Measurements from ENCODE around the gene OR14I1. TPM values are rescaled to one million over a fixed set of nuclear protein-coding genes. Genes with fewer than 3 reads are reported as not detected.

The OR14I1 gene
- total RNA-seq = not detected

- H3K9me3 ChIP-seq (ENCODE audit: low read depth, low read length) = no peaks in the 10 kb centered on the region
- H3K4me1 ChIP-seq (ENCODE audit: insufficient read depth, low read length) = no peaks in the 10 kb centered on the region
- no peaks in the 10 kb centered on the region for H3K27me3 ChIP-seq (ENCODE audit: insufficient read depth, low read length)
- no peak within 1 kb of the TSS for H3K4me3 ChIP-seq (ENCODE audit: low read length)
Observed at GRCh38 chr1:248702714-248703113, at the start of gene OR14I1. Gene OR14I1, minus strand, starts transcription at chr1:248702766.

- Histone ChIP-seq H3K27me3 (ENCODE audit: insufficient read depth, low read length) (no peaks in the 10 kb centered on the region), H3K4me1 (ENCODE audit: insufficient read depth, low read length) (peaks cover 4% of the 10 kb centered on the region), H3K9me3 (ENCODE audit: low read depth, low read length) (no peaks in the 10 kb centered on the region), H3K4me3 (ENCODE audit: low read length) (no peak overlapping the region)
Observed at GRCh38 chr1:248751635-248752034, 49.1 kb upstream of the OR14I1 start.

- H3K4me1 ChIP-seq (ENCODE audit: insufficient read depth, low read length) = peaks cover 4% of the 10 kb centered on the region
- no peak overlapping the region for H3K4me3 ChIP-seq (ENCODE audit: low read length)
- no peaks in the 10 kb centered on the region for H3K27me3 ChIP-seq (ENCODE audit: insufficient read depth, low read length)
- no peaks in the 10 kb centered on the region for H3K9me3 ChIP-seq (ENCODE audit: low read depth, low read length)
Observed at GRCh38 chr1:248751142-248751541, 48.6 kb upstream of the OR14I1 start.

GRCh38 chr1:248750496-248750895 lies 47.9 kb upstream of the OR14I1 start:
- Histone ChIP-seq H3K27me3 (ENCODE audit: insufficient read depth, low read length) (no peaks in the 10 kb centered on the region), H3K4me1 (ENCODE audit: insufficient read depth, low read length) (peaks cover 4% of the 10 kb centered on the region), H3K9me3 (ENCODE audit: low read depth, low read length) (no peaks in the 10 kb centered on the region), H3K4me3 (ENCODE audit: low read length) (no peak overlapping the region)

- no peak overlapping the region for H3K4me3 ChIP-seq (ENCODE audit: low read length)
- no peaks in the 10 kb centered on the region for H3K27me3 ChIP-seq (ENCODE audit: insufficient read depth, low read length)
- H3K9me3 ChIP-seq (ENCODE audit: low read depth, low read length) = no peaks in the 10 kb centered on the region
Observed at GRCh38 chr1:248748211-248748610, 45.6 kb upstream of the OR14I1 start.

GRCh38 chr1:248740876-248741275 lies 38.3 kb upstream of the OR14I1 start:
- Histone ChIP-seq H3K4me3 (ENCODE audit: low read length) (no peak overlapping the region), H3K9me3 (ENCODE audit: low read depth, low read length) (no peaks in the 10 kb centered on the region), H3K27me3 (ENCODE audit: insufficient read depth, low read length) (no peaks in the 10 kb centered on the region), H3K4me1 (ENCODE audit: insufficient read depth, low read length) (no peaks in the 10 kb centered on the region)

More at GRCh38 chr1:248748211-248748610, 45.6 kb upstream of the OR14I1 start:
- H3K4me1 ChIP-seq (ENCODE audit: insufficient read depth, low read length) = peaks cover 4% of the 10 kb centered on the region

GRCh38 chr1:248739572-248740205 lies 37.1 kb upstream of the OR14I1 start:
- no peak overlapping the region for H3K4me3 ChIP-seq (ENCODE audit: low read length)
- no peaks in the 10 kb centered on the region for H3K27me3 ChIP-seq (ENCODE audit: insufficient read depth, low read length)

GRCh38 chr1:248737457-248737856 lies 34.9 kb upstream of the OR14I1 start:
- H3K9me3 ChIP-seq (ENCODE audit: low read depth, low read length) = no peaks in the 10 kb centered on the region

More at GRCh38 chr1:248739572-248740205, 37.1 kb upstream of the OR14I1 start:
- H3K4me1 ChIP-seq (ENCODE audit: insufficient read depth, low read length) = no peaks in the 10 kb centered on the region
- no peaks in the 10 kb centered on the region for H3K9me3 ChIP-seq (ENCODE audit: low read depth, low read length)

GRCh38 chr1:248736977-248737376 lies 34.4 kb upstream of the OR14I1 start:
- Histone ChIP-seq H3K4me3 (ENCODE audit: low read length) (no peak overlapping the region), H3K9me3 (ENCODE audit: low read depth, low read length) (no peaks in the 10 kb centered on the region), H3K27me3 (ENCODE audit: insufficient read depth, low read length) (no peaks in the 10 kb centered on the region), H3K4me1 (ENCODE audit: insufficient read depth, low read length) (no peaks in the 10 kb centered on the region)

More at GRCh38 chr1:248737457-248737856, 34.9 kb upstream of the OR14I1 start:
- no peaks in the 10 kb centered on the region for H3K27me3 ChIP-seq (ENCODE audit: insufficient read depth, low read length)
- no peaks in the 10 kb centered on the region for H3K4me1 ChIP-seq (ENCODE audit: insufficient read depth, low read length)
- H3K4me3 ChIP-seq (ENCODE audit: low read length) = no peak overlapping the region

GRCh38 chr1:248733566-248733965 lies 31.0 kb upstream of the OR14I1 start:
- Histone ChIP-seq H3K4me1 (ENCODE audit: insufficient read depth, low read length) (no peaks in the 10 kb centered on the region), H3K27me3 (ENCODE audit: insufficient read depth, low read length) (no peaks in the 10 kb centered on the region), H3K4me3 (ENCODE audit: low read length) (no peak overlapping the region), H3K9me3 (ENCODE audit: low read depth, low read length) (no peaks in the 10 kb centered on the region)

- Histone ChIP-seq H3K4me1 (ENCODE audit: insufficient read depth, low read length) (no peaks in the 10 kb centered on the region), H3K9me3 (ENCODE audit: low read depth, low read length) (no peaks in the 10 kb centered on the region), H3K4me3 (ENCODE audit: low read length) (no peak overlapping the region), H3K27me3 (ENCODE audit: insufficient read depth, low read length) (no peaks in the 10 kb centered on the region)
Observed at GRCh38 chr1:248730507-248731335, 28.2 kb upstream of the OR14I1 start.

- H3K27me3 ChIP-seq (ENCODE audit: insufficient read depth, low read length) = no peaks in the 10 kb centered on the region
- peaks cover 25% of the 10 kb centered on the region for H3K9me3 ChIP-seq (ENCODE audit: low read depth, low read length)
- H3K4me3 ChIP-seq (ENCODE audit: low read length) = no peak overlapping the region
- peaks cover 18% of the 10 kb centered on the region for H3K4me1 ChIP-seq (ENCODE audit: insufficient read depth, low read length)
Observed at GRCh38 chr1:248714248-248714647, 11.7 kb upstream of the OR14I1 start.

GRCh38 chr1:248710305-248710900 lies 7.8 kb upstream of the OR14I1 start:
- Histone ChIP-seq H3K4me3 (ENCODE audit: low read length) (no peak overlapping the region), H3K4me1 (ENCODE audit: insufficient read depth, low read length) (peaks cover 18% of the 10 kb centered on the region), H3K9me3 (ENCODE audit: low read depth, low read length) (peaks cover 18% of the 10 kb centered on the region), H3K27me3 (ENCODE audit: insufficient read depth, low read length) (no peaks in the 10 kb centered on the region)

- Histone ChIP-seq H3K9me3 (ENCODE audit: low read depth, low read length) (no peaks in the 10 kb centered on the region), H3K27me3 (ENCODE audit: insufficient read depth, low read length) (no peaks in the 10 kb centered on the region), H3K4me1 (ENCODE audit: insufficient read depth, low read length) (peaks cover 2% of the 10 kb centered on the region), H3K4me3 (ENCODE audit: low read length) (no peak overlapping the region)
Observed at GRCh38 chr1:248704606-248705005, 2.0 kb upstream of the OR14I1 start.

GRCh38 chr1:248703674-248704073 lies 1.1 kb upstream of the OR14I1 start:
- H3K4me3 ChIP-seq (ENCODE audit: low read length) = no peak overlapping the region
- H3K27me3 ChIP-seq (ENCODE audit: insufficient read depth, low read length) = no peaks in the 10 kb centered on the region
- no peaks in the 10 kb centered on the region for H3K4me1 ChIP-seq (ENCODE audit: insufficient read depth, low read length)
- no peaks in the 10 kb centered on the region for H3K9me3 ChIP-seq (ENCODE audit: low read depth, low read length)

Data from mononuclear cell (primary cell).